NCI-H2196 treated with DMSO at 0.1 percent for 48 hours (cell line): ENCODE data around the gene SRD5A2.
"Not testable (repeated sequence)": the region's sequence is repeated elsewhere in the genome, so short reads cannot be mapped to it uniquely, and the experiment has no call there.

Source experiments
- DNase-seq: peaks from one replicate; lab custom pipeline; 2025; ENCODE audit not compliant: unreplicated experiment; lab: John Stamatoyannopoulos, UW

The SRD5A2 gene

GRCh38 chr2:31534636-31535035, 46.1 kb downstream of the SRD5A2 start:
- no peak for DNase-seq

DNA sequence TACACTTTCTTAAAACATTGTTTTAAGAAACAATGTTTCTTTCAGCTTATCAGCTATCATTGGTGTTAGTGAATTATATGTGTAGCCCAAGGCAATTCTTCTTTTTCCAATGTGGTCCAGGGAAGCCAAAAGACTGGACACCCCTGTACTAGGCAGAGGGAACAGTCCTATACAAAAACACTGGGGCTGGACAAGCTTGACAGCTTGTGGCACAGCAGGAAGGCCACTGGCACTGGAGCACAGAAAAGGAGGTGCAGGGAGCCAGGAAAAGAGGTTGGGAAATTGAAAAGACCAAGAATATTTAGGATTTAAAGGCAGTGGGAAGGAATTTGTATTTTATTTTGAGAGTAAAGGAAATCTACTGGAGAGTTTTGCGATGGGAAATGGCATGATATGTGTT, 47.7 kb downstream of the SRD5A2 start:
- DNase-seq = no peak

GRCh38 chr2:31531101-31531500, 49.6 kb downstream of the SRD5A2 start:
- DNase-seq = no peak

DNA sequence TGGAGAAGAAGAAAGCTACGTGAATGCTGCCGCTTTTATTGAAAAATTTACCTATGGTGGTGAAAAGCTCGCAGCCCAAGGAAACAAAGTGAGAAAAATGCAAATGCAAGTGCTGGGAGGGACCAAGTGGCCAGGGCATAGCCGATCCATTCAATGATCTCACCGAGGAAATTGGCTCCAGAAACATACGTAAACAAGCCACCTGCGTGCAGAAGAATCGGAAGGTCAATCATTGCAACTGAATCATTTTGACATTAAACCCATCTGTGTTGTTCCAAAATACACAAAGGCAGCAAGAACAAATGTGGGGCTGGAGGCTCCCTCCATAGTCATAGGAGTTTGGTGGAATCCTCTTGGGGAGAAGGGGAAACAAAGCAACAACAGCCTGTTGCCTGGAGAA, 51.5 kb downstream of the SRD5A2 start:
- DNase-seq = no peak

DNA sequence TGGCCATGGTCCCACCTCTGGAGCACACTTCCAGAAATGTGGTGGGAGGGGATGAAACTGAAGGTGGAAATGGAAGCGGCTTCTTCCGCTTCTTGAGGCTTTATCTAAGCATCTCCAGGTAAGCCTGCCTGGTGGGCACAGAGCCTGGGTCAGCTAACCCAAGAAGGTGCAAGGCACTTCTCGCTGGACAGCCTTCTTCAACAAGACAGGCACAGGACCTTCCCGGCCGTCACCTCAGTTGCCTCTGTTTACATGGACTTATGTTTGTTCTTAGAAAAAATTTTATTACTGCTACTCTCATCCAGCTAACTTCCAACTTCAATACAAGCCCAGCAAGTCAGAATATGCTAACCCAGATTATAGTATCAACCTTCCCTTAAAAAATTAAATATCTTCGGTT, 51.9 kb downstream of the SRD5A2 start:
- DNase-seq = no peak

DNA sequence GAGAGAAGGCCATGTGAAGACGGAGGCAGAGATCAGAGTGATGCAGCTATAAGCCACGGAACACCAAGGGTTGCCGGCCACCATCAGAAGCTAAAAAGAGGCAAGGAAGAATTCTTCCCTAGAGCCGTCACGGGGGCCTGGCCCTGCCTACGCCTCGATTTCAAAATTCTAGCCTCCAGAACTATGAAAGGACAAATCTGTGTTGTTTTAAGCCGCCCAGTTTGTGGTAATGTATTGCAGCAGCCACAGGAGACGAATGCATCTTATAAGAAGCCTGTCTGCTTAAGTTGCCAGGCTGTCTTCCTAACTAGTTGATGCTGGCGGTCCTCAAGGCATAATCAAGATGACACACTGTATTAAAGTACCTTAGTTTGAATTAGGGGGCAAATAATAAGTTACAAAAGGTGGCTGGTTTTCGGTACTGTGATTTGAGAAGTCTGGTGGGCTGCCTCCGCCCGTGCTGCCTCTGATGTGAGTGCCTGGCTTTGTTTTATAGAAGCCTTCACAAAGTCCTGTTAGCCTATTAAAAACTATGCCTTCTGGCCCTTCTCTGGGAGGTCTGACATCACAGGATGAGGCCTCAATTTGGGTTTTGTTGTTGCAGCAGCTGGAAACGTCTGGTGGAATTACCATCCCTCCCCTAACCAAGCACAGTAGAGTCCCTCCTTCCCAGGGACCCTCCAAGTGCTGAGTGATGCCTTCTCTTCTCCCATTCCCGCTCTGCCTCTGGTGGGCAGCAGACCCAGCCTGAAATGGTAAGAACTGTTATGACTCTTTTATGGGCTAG, 53.6 kb downstream of the SRD5A2 start:
- no peak for DNase-seq

DNA sequence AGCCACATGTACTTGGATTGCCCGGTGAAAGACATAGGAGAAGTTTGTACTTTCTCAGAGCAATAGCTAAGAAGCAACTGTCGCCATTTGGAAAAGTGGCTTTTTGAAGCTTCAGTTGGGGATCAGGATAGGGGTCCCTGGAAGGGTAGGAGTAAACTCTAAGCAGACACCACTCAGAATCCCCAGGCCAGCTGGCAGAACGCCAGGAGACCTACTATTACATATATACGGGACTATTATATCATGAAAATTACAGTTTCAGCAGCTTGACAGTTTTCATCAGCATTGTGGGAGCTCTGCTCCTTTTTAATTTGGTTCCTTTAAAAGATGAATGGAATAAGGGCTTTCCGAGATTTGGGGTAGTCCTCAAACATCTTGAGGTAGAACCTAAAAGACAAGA, 54.9 kb downstream of the SRD5A2 start:
- DNase-seq = no peak

DNA sequence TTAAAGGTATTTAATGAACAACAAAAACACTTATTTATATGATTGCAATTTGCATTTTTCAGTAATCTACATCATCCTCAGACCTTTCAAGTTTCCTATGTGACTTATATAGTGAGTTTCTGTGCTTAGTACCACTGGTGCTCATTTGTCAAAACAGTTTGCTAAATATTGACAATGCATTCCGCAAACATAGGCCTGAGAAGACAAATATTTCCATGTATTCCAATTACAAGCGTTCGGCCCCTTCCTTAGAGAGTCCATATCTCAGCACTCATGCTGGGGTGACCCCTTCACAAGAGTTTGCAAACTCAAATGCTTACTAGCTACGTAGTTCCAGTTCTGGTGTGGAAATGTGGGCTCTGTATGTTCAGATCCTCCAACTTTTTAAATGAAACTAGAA, 56.1 kb downstream of the SRD5A2 start:
- DNase-seq = no peak

GRCh38 chr2:31523871-31524492, 56.8 kb downstream of the SRD5A2 start:
- DNase-seq = no peak

DNA sequence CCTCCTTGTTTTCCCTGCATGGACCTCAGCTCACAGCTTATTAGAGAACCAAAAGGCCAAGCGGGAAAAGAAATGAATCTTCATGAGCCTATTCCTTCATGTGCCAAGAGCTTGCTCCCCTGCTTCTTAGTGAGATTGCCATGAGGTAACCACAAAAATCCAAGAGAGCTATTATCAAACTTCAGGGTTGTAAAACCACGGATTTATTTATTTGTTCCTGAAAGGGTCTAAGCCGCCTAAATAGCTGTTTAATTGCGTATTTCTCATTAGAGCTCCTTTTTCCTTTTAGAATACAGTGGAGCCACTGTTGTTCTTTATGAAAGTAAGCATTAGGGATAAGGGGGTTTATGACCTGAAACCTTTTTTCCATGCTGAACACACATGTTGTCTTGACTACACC, 58.0 kb downstream of the SRD5A2 start:
- DNase-seq = no peak

DNA sequence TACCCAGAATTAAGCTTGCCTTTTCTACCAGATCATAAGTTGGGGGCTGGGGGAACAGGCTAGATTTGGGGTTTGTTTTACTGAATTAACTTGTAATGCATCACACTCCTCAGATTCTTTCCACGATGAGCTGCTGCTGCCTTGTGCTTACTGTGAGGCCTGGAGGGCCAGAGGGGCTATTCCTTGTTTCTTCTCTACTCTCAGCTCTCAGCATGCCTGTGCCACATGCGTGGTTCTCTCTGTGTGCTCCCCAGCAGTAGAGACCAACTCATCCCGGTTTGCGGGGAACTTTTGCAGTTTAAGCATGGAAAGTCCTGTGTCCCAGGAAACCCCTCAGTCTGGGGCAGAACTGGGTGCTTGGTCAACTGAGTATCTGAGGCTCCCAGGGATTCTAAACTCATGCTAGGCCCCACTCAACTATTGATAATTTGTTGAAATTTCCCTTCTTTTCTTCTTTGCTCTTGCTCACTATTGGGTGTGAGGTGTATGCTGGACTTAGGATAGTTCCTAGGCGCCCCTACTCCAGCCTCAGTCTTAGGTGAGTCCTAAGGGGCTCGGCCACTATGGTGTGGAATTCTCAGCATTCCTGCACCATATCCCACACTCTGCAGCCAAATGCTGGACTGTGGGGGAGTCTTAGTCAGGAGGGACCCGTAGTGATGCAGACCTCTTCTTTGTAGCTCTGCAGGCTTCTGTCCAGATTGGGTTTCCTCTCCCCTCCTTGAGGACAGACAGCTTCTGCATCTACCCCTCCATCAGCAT, 63.1 kb downstream of the SRD5A2 start:
- no peak for DNase-seq

DNA sequence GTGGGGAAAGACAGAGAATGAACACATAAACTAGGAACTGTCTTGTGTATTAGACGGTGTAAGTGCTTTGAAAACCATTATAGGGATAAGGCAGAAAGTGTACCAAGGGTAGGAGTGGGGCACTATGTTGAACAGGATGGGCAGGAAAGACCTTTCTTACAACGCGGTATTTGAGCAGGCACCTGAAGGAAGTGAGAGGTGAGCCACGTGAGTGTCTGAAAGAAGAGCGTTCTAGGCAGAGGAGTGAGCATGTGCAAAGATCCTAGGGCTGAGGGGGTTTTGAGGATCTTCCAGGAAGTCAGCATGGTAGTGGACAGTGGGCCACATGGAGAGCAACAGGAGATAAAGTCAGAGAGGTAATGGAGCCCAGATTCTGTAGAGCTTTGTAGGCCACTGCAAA, 65.2 kb downstream of the SRD5A2 start:
- DNase-seq = no peak

DNA sequence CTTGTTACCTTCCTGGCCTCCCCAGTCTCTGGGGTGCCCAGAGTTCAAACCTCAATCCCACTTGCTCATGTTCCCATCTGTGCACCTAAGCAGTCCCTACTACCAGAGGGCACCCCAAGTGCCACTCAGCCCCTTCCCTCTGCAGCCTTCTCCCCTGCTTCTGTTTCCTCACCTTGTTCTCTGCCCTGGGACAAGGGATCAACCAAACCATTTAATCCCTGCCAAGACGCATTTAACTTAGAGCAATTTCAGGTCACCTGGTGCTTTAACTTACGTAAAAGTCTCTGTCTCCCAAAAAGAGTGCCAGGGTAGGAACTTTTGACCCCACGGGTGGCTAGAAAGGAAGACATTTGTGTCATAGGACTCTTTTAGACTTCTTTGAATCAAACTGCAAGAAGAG, 67.2 kb downstream of the SRD5A2 start:
- no peak for DNase-seq

- DNase-seq = no peak
These were observed 69.4 kb downstream of the SRD5A2 start for GRCh38 chr2:31511376-31511775.

DNA sequence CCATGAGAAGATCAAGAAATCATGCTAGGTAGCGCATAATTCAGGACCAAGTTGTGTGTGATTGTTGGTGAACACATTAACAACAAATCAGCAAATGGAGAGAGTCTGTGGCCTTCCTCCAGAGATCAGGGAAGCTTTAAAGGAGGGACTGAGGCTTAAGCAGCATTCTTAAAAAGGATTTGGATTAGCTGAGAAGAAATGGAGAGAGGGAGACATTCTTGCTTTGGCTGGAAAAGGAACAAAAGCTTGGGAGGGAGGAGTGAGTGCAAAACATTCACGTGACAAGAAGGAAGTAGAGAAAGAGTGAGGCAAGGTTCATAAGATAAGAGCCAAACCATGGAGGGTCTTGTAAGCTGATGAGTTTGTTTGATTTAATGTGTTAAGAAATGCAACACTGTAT, 75.6 kb downstream of the SRD5A2 start:
- no peak for DNase-seq

DNA sequence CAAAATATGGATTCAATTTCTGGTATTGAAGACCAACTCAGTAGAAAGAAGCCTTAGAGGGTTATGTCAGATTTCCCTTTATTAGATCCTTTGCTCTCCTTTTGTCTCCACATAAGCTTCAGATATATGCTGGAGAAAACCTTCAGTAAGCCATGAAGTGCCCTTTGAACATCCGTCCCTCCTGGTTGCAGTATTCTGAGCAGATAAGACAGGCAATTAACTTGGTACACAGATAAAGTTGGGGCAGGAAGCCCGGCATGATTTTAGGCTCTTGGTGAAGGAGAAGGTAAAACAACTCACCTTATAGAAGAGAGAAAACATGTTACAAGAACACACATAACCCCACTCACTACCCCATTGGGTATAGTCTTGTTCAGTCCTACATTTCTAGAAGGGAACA, 76.4 kb downstream of the SRD5A2 start:
- no peak for DNase-seq

- not testable (repeated sequence) for DNase-seq
These were observed 84.3 kb downstream of the SRD5A2 start for GRCh38 chr2:31496451-31496874.

DNA sequence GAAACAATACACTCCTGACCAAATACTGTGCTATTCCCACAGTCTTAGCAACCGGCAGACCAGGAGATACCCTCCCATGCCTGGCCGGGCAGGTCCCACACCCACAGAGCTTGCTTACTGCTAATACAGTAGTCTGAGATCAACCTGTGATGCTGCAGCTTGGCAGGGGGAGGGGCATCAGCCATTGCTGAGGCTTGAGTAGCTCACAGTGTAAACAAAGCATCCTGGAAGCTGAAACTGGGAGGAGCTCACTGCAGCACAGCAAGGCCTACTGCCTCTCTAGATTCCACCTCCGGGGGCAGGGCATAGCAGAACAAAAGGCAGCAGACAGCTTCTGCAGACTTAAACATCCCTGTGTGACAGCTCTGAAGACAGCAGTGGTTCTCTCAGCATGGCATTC, 91.4 kb downstream of the SRD5A2 start:
- peak; percentile 8 for DNase-seq

DNA sequence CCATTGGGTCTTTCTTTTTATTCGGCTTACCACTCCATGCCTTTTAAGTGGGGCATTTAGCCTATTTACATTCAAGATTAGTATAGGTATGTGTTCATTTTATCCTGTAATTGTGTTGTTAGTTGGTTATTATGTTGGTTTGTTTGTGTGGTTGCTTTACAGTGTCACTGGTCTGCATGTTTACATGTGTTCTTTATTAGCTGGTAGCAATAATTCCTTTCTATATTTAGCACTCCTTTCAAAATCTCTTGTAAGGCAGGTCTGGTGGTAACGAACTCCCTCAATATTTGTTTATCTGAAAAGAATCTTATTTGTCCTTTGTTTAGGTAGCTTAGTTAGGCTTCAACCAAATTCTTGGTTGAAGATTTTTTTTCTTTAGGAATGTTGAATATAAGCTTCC, 97.5 kb downstream of the SRD5A2 start:
- DNase-seq = no peak

DNA sequence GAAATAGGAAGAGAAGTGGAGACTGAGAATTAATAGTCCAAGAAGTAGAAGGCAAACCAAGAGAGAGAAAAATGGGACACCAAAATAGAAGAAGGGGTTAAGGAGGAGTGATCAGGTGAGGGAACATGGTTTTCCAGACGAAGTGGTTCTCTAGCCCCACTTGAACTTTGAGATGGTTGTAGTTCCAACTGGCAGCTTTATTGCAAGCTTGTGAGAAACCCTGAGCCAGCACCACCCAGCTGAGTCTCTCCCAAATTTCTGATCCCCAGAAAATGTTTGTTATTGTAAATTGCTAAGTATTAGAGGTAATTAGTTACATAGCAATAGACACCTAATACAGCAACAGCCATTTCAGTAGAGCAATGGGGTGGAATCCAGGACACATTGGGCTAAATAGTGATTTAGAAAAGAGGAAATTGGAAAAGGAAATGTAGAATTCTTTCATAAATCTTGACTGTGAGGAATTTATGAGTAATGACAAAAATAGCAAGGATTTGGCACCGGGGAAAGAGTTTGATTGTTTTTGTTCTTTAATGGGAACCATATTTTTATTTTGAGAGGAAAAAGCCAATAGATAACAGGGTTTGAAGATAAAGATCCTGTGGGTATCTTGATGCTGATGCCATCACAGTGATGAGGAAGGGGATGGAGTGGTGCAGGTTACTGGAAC, 104.1 kb downstream of the SRD5A2 start:
- no peak for DNase-seq

- DNase-seq = no peak
These were observed 105.0 kb downstream of the SRD5A2 start for GRCh38 chr2:31475692-31476091.

DNA sequence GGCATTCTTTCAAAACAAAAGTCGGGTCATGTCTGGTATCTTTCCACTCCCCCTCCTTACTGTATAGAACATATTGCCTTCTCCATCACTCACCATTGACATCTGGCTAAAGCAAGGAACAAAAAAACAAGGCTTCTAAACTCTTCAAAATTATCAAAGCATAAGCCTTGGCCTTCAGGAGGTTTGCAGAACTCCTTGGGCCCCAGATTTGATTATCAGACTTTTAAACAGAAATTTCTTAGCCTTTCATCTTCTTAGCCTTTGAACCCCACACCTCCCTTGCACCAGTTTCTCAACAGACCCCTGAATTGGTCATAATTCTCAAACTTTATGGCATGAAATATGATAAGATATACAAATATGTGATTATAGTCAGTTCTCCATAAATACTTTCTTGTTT, 106.4 kb downstream of the SRD5A2 start:
- no peak for DNase-seq
